MM.1S (cell line): ENCODE measurements around the gene SCRT2.

Experiments
- DNase-seq: peaks from one replicate; pipeline ENCODE4 v3.0.0-alpha.2; 2015
- H2AFZ ChIP-seq: fragments of 300-600 bp; sonication (generic); 2 replicates; pipeline ENCODE4 v1.6.0; 2016; ENCODE audit warnings: antibody characterized with exemption, low read length
- H3F3A ChIP-seq: fragments of 300-600 bp; sonication (generic); 2 replicates; pipeline ENCODE4 v1.6.1; 2016; ENCODE audit warnings: mild to moderate bottlenecking, antibody characterized with exemption, low read length, moderate library complexity, mixed read lengths; ENCODE audit not compliant: insufficient read depth
- H3K27ac ChIP-seq: fragments of 300-600 bp; sonication (generic); 2 replicates; pipeline ENCODE4 v1.5.1; 2016; ENCODE audit warnings: mild to moderate bottlenecking, low read length
- H3K27me3 ChIP-seq: fragments of 300-600 bp; sonication (generic); replicated peaks from 2 replicates; pipeline ENCODE4 v1.6.0; 2016; ENCODE audit warnings: low read length; ENCODE audit not compliant: insufficient read depth
- H3K36me3 ChIP-seq: fragments of 300-600 bp; sonication (generic); replicated peaks from 2 replicates; pipeline ENCODE4 v1.6.1; 2016; ENCODE audit warnings: mild to moderate bottlenecking, low read length, mixed read lengths; ENCODE audit not compliant: insufficient read depth
- H3K4me1 ChIP-seq: fragments of 300-600 bp; sonication (generic); 2 replicates; pipeline ENCODE4 v1.6.1; 2016; ENCODE audit warnings: low read length, mixed read lengths
- H3K4me2 ChIP-seq: fragments of 300-600 bp; sonication (generic); 2 replicates; pipeline ENCODE4 v1.6.0; 2016; ENCODE audit warnings: low read depth, low read length
- H3K4me3 ChIP-seq: fragments of 300-600 bp; sonication (generic); 2 replicates; pipeline ENCODE4 v1.5.1; 2016; ENCODE audit warnings: low read length, mixed read lengths
- H3K79me2 ChIP-seq: fragments of 300-600 bp; sonication (generic); 2 replicates; pipeline ENCODE4 v1.6.1; 2016; ENCODE audit warnings: mixed run types, low read length, mixed read lengths
- H3K9ac ChIP-seq: fragments of 300-600 bp; sonication (generic); 2 replicates; pipeline ENCODE4 v1.6.1; 2016; ENCODE audit warnings: low read length, mixed read lengths
- H3K9me2 ChIP-seq: fragments of 300-600 bp; sonication (generic); replicated peaks from 2 replicates; pipeline ENCODE4 v1.6.1; 2016; ENCODE audit warnings: mild to moderate bottlenecking, low read length, mixed read lengths; ENCODE audit not compliant: insufficient read depth
- H3K9me3 ChIP-seq: fragments of 300-600 bp; sonication (generic); replicated peaks from 2 replicates; pipeline ENCODE4 v1.6.1; 2016; ENCODE audit warnings: mild to moderate bottlenecking, low read length, mixed read lengths; ENCODE audit not compliant: insufficient read depth
- H4K20me1 ChIP-seq: fragments of 300-600 bp; sonication (generic); 2 replicates; pipeline ENCODE4 v1.6.1; 2016; ENCODE audit warnings: mild to moderate bottlenecking, low read length, moderate library complexity, mixed read lengths; ENCODE audit not compliant: insufficient read depth
- EZH2 ChIP-seq: fragments of 300-600 bp; sonication (generic); optimal IDR thresholded peaks from 2 replicates; pipeline ENCODE3; 2017; ENCODE audit warnings: low read depth, mild to moderate bottlenecking, antibody characterized with exemption, low read length, mixed read lengths
- EZH2phosphoT487 ChIP-seq: fragments of 300-600 bp; sonication (generic); IDR thresholded peaks from 2 replicates; pipeline ENCODE4 v1.6.1; 2018; ENCODE audit warnings: antibody characterized with exemption, low read length
- TF ChIP-seq, protein P1 (sequence below): fragments of 300-600 bp; sonication (generic); IDR thresholded peaks from 2 replicates; pipeline ENCODE4 v1.5.1; 2016; ENCODE audit warnings: antibody characterized with exemption, low read length, mixed read lengths

The SCRT2 gene

DNA sequence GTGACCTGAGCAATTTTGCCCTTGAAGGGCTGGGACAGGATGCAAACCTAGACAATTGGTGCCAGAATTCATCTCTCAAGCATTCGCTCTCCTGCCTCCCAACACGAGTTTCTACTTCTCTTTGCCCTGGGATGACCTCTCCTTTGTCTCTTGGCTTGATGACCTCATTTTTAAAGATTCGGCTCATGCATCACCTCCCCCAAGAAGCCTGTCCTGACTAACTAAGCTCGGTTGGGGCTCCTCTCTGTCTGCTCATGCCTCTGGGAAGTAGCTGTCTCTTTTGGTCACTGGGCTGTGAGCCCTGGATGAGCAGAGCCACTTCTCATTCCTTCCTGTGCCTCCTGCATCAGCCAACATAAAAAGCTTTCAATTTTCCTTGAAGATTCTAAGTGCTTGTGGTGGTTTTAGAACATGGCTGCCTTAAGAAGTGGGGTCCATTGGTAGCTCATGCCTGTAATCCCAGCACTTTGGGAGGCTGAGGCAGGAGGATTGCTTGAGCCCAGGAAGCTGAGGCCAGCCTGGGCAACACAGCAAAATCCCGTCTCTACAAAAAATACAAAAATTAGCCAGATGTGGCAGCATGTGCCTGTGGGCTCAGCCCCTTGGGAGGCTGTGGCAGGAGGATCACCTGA is 54.4 kb downstream of the SCRT2 start:
- DNase-seq: no peak
- Histone ChIP-seq H3K27me3 (no peaks in the 10 kb centered on the region), H4K20me1 (no peaks in the 10 kb centered on the region), H3K4me1 (no peaks in the 10 kb centered on the region), H3K4me3 (no peak overlapping the region), H3K36me3 (no peaks in the 10 kb centered on the region), H2AFZ (no peak overlapping the region), H3K9me2 (no peaks in the 10 kb centered on the region), H3K27ac (no peak overlapping the region), H3K9ac (no peak overlapping the region), H3K4me2 (no peak overlapping the region), H3K9me3 (no peaks in the 10 kb centered on the region), H3K79me2 (no peaks in the 10 kb centered on the region), H3F3A (no peaks in the 10 kb centered on the region)
- TF ChIP-seq EZH2phosphoT487: no peak
- TF ChIP-seq EZH2: no peak
- TF ChIP-seq, protein P1, sequence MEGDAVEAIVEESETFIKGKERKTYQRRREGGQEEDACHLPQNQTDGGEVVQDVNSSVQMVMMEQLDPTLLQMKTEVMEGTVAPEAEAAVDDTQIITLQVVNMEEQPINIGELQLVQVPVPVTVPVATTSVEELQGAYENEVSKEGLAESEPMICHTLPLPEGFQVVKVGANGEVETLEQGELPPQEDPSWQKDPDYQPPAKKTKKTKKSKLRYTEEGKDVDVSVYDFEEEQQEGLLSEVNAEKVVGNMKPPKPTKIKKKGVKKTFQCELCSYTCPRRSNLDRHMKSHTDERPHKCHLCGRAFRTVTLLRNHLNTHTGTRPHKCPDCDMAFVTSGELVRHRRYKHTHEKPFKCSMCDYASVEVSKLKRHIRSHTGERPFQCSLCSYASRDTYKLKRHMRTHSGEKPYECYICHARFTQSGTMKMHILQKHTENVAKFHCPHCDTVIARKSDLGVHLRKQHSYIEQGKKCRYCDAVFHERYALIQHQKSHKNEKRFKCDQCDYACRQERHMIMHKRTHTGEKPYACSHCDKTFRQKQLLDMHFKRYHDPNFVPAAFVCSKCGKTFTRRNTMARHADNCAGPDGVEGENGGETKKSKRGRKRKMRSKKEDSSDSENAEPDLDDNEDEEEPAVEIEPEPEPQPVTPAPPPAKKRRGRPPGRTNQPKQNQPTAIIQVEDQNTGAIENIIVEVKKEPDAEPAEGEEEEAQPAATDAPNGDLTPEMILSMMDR: no peak

DNA sequence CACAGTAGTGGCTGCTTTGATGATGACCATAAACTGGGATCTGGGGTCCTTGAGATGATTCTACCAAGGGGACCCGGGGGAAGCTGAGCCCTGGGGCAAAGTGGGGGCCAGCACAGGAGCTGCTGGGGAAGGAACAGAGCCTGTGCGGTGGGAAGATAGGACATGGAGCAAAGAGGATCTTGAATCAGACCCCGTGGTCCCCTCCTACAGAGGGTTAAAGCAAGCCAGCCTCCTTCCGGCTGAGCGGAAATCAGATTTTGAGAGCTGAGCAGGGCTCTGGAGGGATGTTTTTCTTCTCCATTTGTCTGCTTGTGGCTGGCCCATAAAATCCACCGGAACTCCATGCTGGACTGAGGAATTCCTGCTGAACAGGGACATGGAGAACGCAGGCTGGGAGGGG is 55.4 kb downstream of the SCRT2 start:
- Histone ChIP-seq H3K27ac (no peak overlapping the region), H3K79me2 (no peaks in the 10 kb centered on the region), H3K4me3 (no peak overlapping the region), H3K36me3 (no peaks in the 10 kb centered on the region), H3K9ac (no peak overlapping the region), H3K27me3 (no peaks in the 10 kb centered on the region), H3K4me1 (no peaks in the 10 kb centered on the region), H2AFZ (no peak overlapping the region), H3F3A (no peaks in the 10 kb centered on the region), H3K9me2 (no peaks in the 10 kb centered on the region), H3K9me3 (no peaks in the 10 kb centered on the region), H4K20me1 (no peaks in the 10 kb centered on the region), H3K4me2 (no peak overlapping the region)
- no peak for DNase-seq
- TF ChIP-seq, protein P1: no peak
- TF ChIP-seq EZH2phosphoT487 (no peak), EZH2 (no peak)

DNA sequence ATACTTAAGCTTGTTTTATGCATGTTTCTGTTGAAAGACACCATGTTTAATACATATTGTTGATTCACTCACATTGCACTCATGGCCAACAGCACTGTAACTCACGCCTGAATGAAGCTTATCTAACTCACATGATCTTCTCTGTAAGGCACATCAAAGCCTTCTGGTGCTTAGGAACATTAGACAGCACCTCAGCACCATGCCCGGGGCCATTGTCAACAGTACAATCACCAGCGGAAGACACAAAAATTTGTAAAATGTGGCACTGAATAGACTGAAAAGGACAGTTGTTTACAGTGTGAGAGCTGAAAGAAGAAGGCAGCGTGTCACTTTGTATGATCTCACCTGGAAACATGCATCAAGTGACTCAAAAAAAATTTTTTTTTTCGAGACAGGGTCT is 56.6 kb downstream of the SCRT2 start:
- Histone ChIP-seq H3K9me2 (no peaks in the 10 kb centered on the region), H3K4me2 (no peak overlapping the region), H4K20me1 (no peaks in the 10 kb centered on the region), H3K79me2 (no peaks in the 10 kb centered on the region), H3K4me1 (no peaks in the 10 kb centered on the region), H3K9me3 (no peaks in the 10 kb centered on the region), H2AFZ (no peak overlapping the region), H3K27ac (no peak overlapping the region), H3K4me3 (no peak overlapping the region), H3K36me3 (no peaks in the 10 kb centered on the region), H3K9ac (no peak overlapping the region), H3F3A (no peaks in the 10 kb centered on the region), H3K27me3 (no peaks in the 10 kb centered on the region)
- TF ChIP-seq EZH2 (no peak), EZH2phosphoT487 (no peak)
- TF ChIP-seq, protein P1: no peak
- DNase-seq: no peak
